Neural progenitor cell (in vitro differentiated cells): ENCODE results near the gene DLG2. TPM values are rescaled to one million over a fixed set of nuclear protein-coding genes. Genes with fewer than 3 reads are reported as not detected.
"Not testable (repeated sequence)": the region's sequence is repeated elsewhere in the genome, so short reads cannot be mapped to it uniquely, and the experiment has no call there.

Experiments
- DNase-seq: peaks from one replicate; pipeline ENCODE4 v3.0.0-alpha.2; 2016; ENCODE audit warnings: low spot score
- H2AFZ ChIP-seq: fragments of 200-600 bp; sonication (generic); replicated peaks from 2 replicates; pipeline ENCODE4 v1.6.1; 2016; ENCODE audit warnings: antibody characterized with exemption
- H3F3A ChIP-seq: fragments of 200-600 bp; sonication (generic); 2 replicates; pipeline ENCODE4 v1.6.1; 2016; ENCODE audit warnings: antibody characterized with exemption, low read depth
- H3K27ac ChIP-seq: fragments of 200-600 bp; sonication (generic); 2 replicates; pipeline ENCODE4 v1.5.1; 2016; ENCODE audit warnings: mild to moderate bottlenecking
- H3K27me3 ChIP-seq: fragments of 200-600 bp; sonication (generic); 2 replicates; pipeline ENCODE4 v1.6.1; 2016; ENCODE audit warnings: mild to moderate bottlenecking, moderate library complexity
- H3K36me3 ChIP-seq: fragments of 200-600 bp; sonication (generic); 2 replicates; pipeline ENCODE4 v1.5.1; 2016
- H3K4me1 ChIP-seq: fragments of 200-600 bp; sonication (generic); 2 replicates; pipeline ENCODE4 v1.6.1; 2016; ENCODE audit warnings: mixed run types
- H3K4me2 ChIP-seq: fragments of 200-600 bp; sonication (generic); 2 replicates; pipeline ENCODE4 v1.6.1; 2016
- H3K4me3 ChIP-seq: fragments of 200-600 bp; sonication (generic); 2 replicates; pipeline ENCODE4 v1.5.1; 2016
- H3K79me2 ChIP-seq: fragments of 200-600 bp; sonication (generic); 2 replicates; pipeline ENCODE4 v1.6.1; 2016; ENCODE audit warnings: low read depth
- H3K9ac ChIP-seq: fragments of 200-600 bp; sonication (generic); 2 replicates; pipeline ENCODE4 v1.6.1; 2016
- H3K9me3 ChIP-seq: fragments of 200-600 bp; sonication (generic); 2 replicates; pipeline ENCODE4 v1.5.1; 2016; ENCODE audit warnings: low read depth
- H4K20me1 ChIP-seq: fragments of 200-600 bp; sonication (generic); 2 replicates; pipeline ENCODE4 v1.6.1; 2016; ENCODE audit warnings: low read depth
- H3K27ac Mint-ChIP-seq: 3 replicates; pipeline ENCODE4 v1.8.0; 2021; ENCODE audit warnings: mixed read lengths
- H3K27me3 Mint-ChIP-seq: 2 replicates; pipeline ENCODE4 v1.8.0; 2022; ENCODE audit warnings: low read depth, mild to moderate bottlenecking, inconsistent platforms, moderate library complexity, mixed read lengths; ENCODE audit not compliant: insufficient read depth
- H3K36me3 Mint-ChIP-seq: 3 replicates; pipeline ENCODE4 v1.8.0; 2021; ENCODE audit warnings: mixed read lengths
- H3K4me1 Mint-ChIP-seq: 3 replicates; pipeline ENCODE4 v1.8.0; 2021; ENCODE audit warnings: mixed read lengths
- H3K4me3 Mint-ChIP-seq: 3 replicates; pipeline ENCODE4 v1.8.0; 2021; ENCODE audit warnings: mild to moderate bottlenecking, moderate library complexity, mixed read lengths
- H3K9me3 Mint-ChIP-seq: 3 replicates; pipeline ENCODE4 v1.8.0; 2020; ENCODE audit warnings: mixed read lengths
- EZH2 ChIP-seq: fragments of 200-600 bp; sonication (generic); IDR thresholded peaks from 2 replicates; pipeline ENCODE4 v1.6.1; 2017; ENCODE audit warnings: antibody characterized with exemption, mild to moderate bottlenecking, moderate library complexity
- EZH2phosphoT487 ChIP-seq: fragments of 200-600 bp; sonication (generic); IDR thresholded peaks from 2 replicates; pipeline ENCODE4 v1.6.1; 2017; ENCODE audit warnings: antibody characterized with exemption
- total RNA-seq: library from RNA; depleted of rRNA; stranded (reverse); fragments of >200 nt; gene quantifications from 2 replicates; pipeline ENCODE4 v1.2.3, GENCODE V29; 2015; ENCODE audit warnings: low replicate concordance
- TF ChIP-seq, protein P1 (sequence below): fragments of 200-600 bp; sonication (generic); IDR thresholded peaks from 2 replicates; pipeline ENCODE4 v1.5.1; 2017; ENCODE audit warnings: antibody characterized with exemption, mild to moderate bottlenecking

The DLG2 gene
- total RNA-seq, 1 donor from 2014 or later, result 7.5 TPM

DNA sequence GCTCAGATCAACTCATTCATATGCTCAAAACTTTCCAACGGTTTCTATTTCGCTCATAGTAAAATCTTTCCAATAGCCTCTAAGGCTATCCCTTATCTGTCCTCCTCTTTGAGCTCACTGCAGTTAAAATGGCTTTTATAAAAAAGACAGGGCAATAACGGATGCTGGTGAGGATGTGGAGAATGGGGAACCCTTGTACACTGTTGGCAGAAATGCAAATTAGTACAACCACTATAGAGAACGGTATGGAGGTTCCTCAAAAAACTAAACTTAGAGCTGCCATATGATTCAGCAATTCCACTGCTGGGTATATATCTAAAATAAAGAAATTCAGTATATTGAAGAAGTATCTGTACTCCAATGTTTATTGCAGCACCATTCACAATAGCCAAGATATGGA, 345.6 kb downstream of the DLG2 start:
- Histone ChIP-seq H3K9ac (no peak overlapping the region), H3K4me3 (no peak overlapping the region), H3K79me2 (no peaks in the 10 kb centered on the region), H3K36me3 (no peaks in the 10 kb centered on the region), H3K4me2 (no peak overlapping the region), H3K4me1 (peaks cover 7% of the 10 kb centered on the region), H3K9me3 (no peaks in the 10 kb centered on the region), H3F3A (no peaks in the 10 kb centered on the region), H3K27ac (no peak overlapping the region), H2AFZ (no peak overlapping the region), H4K20me1 (no peaks in the 10 kb centered on the region), H3K27me3 (no peaks in the 10 kb centered on the region)
- no peaks in the 10 kb centered on the region for H3K4me1 Mint-ChIP-seq
- DNase-seq, result no peak
- H3K9me3 Mint-ChIP-seq, result no peaks in the 10 kb centered on the region
- no peak overlapping the region for H3K27ac Mint-ChIP-seq
- H3K4me3 Mint-ChIP-seq, result no peak overlapping the region
- no peaks in the 10 kb centered on the region for H3K36me3 Mint-ChIP-seq
- TF ChIP-seq EZH2phosphoT487 (no peak), EZH2 (no peak)
- TF ChIP-seq, protein P1, sequence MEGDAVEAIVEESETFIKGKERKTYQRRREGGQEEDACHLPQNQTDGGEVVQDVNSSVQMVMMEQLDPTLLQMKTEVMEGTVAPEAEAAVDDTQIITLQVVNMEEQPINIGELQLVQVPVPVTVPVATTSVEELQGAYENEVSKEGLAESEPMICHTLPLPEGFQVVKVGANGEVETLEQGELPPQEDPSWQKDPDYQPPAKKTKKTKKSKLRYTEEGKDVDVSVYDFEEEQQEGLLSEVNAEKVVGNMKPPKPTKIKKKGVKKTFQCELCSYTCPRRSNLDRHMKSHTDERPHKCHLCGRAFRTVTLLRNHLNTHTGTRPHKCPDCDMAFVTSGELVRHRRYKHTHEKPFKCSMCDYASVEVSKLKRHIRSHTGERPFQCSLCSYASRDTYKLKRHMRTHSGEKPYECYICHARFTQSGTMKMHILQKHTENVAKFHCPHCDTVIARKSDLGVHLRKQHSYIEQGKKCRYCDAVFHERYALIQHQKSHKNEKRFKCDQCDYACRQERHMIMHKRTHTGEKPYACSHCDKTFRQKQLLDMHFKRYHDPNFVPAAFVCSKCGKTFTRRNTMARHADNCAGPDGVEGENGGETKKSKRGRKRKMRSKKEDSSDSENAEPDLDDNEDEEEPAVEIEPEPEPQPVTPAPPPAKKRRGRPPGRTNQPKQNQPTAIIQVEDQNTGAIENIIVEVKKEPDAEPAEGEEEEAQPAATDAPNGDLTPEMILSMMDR, result no peak
- no peaks in the 10 kb centered on the region for H3K27me3 Mint-ChIP-seq

- Mint-ChIP-seq H3K27me3 (no peaks in the 10 kb centered on the region), H3K27ac (no peak overlapping the region), H3K4me1 (no peaks in the 10 kb centered on the region), H3K9me3 (no peaks in the 10 kb centered on the region), H3K4me3 (no peak overlapping the region), H3K36me3 (no peaks in the 10 kb centered on the region)
- H4K20me1 ChIP-seq, result no peaks in the 10 kb centered on the region
- peaks cover 7% of the 10 kb centered on the region for H3K4me1 ChIP-seq
- no peaks in the 10 kb centered on the region for H3K36me3 ChIP-seq
- no peaks in the 10 kb centered on the region for H3K79me2 ChIP-seq
- H2AFZ ChIP-seq, result no peak overlapping the region
- H3K4me3 ChIP-seq, result no peak overlapping the region
- no peaks in the 10 kb centered on the region for H3K27me3 ChIP-seq
- no peaks in the 10 kb centered on the region for H3K9me3 ChIP-seq
- no peak overlapping the region for H3K27ac ChIP-seq
- no peaks in the 10 kb centered on the region for H3F3A ChIP-seq
- H3K9ac ChIP-seq, result no peak overlapping the region
- TF ChIP-seq EZH2 (no peak), EZH2phosphoT487 (no peak)
- TF ChIP-seq, protein P1, result no peak
- no peak for DNase-seq
- H3K4me2 ChIP-seq, result no peak overlapping the region
Observed at GRCh38 chr11:85279267-85279666, 347.9 kb downstream of the DLG2 start.

DNA sequence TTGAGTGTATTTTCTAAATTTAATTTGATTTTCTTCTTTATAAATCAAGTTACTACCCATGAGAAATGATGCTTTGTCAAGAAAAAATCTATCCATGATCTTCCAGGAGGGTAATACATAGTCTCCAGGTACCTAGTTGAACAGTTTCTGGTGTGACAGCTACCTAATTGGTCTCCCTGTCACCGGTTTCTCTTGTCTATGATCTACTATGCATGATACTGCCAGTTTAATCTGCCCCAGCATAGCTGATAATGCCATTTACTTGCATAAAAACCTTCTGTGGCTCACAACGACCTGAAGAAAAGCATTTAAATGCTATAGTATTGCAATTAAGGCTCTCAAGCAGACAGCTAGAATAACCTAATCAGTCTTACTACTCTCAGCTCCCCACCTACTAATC, 349.5 kb downstream of the DLG2 start:
- TF ChIP-seq EZH2 (no peak), EZH2phosphoT487 (no peak)
- TF ChIP-seq, protein P1, result no peak
- H3K27me3 ChIP-seq, result no peaks in the 10 kb centered on the region
- H3K4me1 ChIP-seq, result peaks cover 7% of the 10 kb centered on the region
- H3K79me2 ChIP-seq, result no peaks in the 10 kb centered on the region
- H3K9ac ChIP-seq, result no peak overlapping the region
- no peaks in the 10 kb centered on the region for H3K9me3 ChIP-seq
- H3K27ac Mint-ChIP-seq, result no peak overlapping the region
- no peak overlapping the region for H3K4me2 ChIP-seq
- no peaks in the 10 kb centered on the region for H3K36me3 Mint-ChIP-seq
- H4K20me1 ChIP-seq, result no peaks in the 10 kb centered on the region
- H3K9me3 Mint-ChIP-seq, result peaks cover under 1% of the 10 kb centered on the region
- no peak overlapping the region for H2AFZ ChIP-seq
- no peaks in the 10 kb centered on the region for H3K4me1 Mint-ChIP-seq
- H3K4me3 Mint-ChIP-seq, result no peak overlapping the region
- H3K27me3 Mint-ChIP-seq, result no peaks in the 10 kb centered on the region
- no peak overlapping the region for H3K27ac ChIP-seq
- H3F3A ChIP-seq, result no peaks in the 10 kb centered on the region
- no peak overlapping the region for H3K4me3 ChIP-seq
- DNase-seq, result no peak
- H3K36me3 ChIP-seq, result no peaks in the 10 kb centered on the region

GRCh38 chr11:85276332-85276731, 350.8 kb downstream of the DLG2 start:
- H3K4me3 ChIP-seq, result no peak overlapping the region
- TF ChIP-seq, protein P1, result no peak
- TF ChIP-seq EZH2 (no peak), EZH2phosphoT487 (no peak)
- no peak overlapping the region for H3K27ac ChIP-seq
- H3K9me3 Mint-ChIP-seq, result peaks cover 7% of the 10 kb centered on the region
- no peak overlapping the region for H3K9ac ChIP-seq
- no peaks in the 10 kb centered on the region for H3K36me3 Mint-ChIP-seq
- DNase-seq, result no peak
- no peaks in the 10 kb centered on the region for H3K79me2 ChIP-seq
- no peaks in the 10 kb centered on the region for H3K36me3 ChIP-seq
- peaks cover 7% of the 10 kb centered on the region for H3K4me1 ChIP-seq
- no peaks in the 10 kb centered on the region for H3K27me3 ChIP-seq
- no peak overlapping the region for H3K4me3 Mint-ChIP-seq
- no peaks in the 10 kb centered on the region for H3K4me1 Mint-ChIP-seq
- H3F3A ChIP-seq, result no peaks in the 10 kb centered on the region
- H3K27me3 Mint-ChIP-seq, result no peaks in the 10 kb centered on the region
- no peaks in the 10 kb centered on the region for H4K20me1 ChIP-seq
- H3K4me2 ChIP-seq, result no peak overlapping the region
- H2AFZ ChIP-seq, result no peak overlapping the region
- no peak overlapping the region for H3K27ac Mint-ChIP-seq
- H3K9me3 ChIP-seq, result no peaks in the 10 kb centered on the region

GRCh38 chr11:85270315-85270714, 356.8 kb downstream of the DLG2 start:
- not testable (repeated sequence) for H3K36me3 Mint-ChIP-seq

More at GRCh38 chr11:85270315-85270714, 356.8 kb downstream of the DLG2 start:
- not testable (repeated sequence) for H3K4me1 ChIP-seq, H3F3A ChIP-seq, H3K27me3 Mint-ChIP-seq, H3K9ac ChIP-seq, H3K79me2 ChIP-seq, H3K9me3 Mint-ChIP-seq, H3K27ac Mint-ChIP-seq, H3K4me2 ChIP-seq, H3K4me3 Mint-ChIP-seq, H3K4me1 Mint-ChIP-seq, H2AFZ ChIP-seq, H3K27ac ChIP-seq, DNase-seq, H3K4me3 ChIP-seq, H3K36me3 ChIP-seq, H4K20me1 ChIP-seq, H3K9me3 ChIP-seq, H3K27me3 ChIP-seq
